GM21515 (cell line): ENCODE data around the gene MAGI2.

ENCODE experiments used
- ATAC-seq: cut with Tn5 transposase; IDR thresholded peaks from one replicate; pipeline ENCODE4 v1.9.1; 2021; ENCODE audit not compliant: unreplicated experiment

Gene MAGI2

DNA sequence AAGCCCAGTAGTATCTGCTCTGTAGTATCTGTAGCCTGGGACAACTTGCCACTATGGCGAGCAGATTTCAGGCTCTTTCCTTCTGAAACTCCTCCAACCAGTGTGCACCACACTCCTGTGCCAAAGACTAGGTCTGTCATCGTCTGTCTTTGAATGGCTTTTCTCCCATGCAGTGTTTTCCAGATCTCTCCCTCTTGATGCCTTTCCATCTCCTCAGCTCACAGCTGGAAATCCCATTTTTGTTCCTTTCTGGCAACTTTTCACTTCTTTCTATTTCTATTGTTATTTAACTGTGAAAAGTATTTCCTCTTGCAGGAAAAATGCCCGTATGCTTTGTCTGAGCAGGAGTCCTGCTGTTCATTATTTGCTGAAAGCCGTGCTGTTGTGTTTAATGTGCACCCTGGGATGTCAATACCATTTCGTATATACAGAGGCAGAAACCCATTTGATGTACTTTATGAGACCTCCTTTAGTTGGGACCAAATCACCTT, 1281.2 kb downstream of the MAGI2 start:
- no peak for ATAC-seq

DNA sequence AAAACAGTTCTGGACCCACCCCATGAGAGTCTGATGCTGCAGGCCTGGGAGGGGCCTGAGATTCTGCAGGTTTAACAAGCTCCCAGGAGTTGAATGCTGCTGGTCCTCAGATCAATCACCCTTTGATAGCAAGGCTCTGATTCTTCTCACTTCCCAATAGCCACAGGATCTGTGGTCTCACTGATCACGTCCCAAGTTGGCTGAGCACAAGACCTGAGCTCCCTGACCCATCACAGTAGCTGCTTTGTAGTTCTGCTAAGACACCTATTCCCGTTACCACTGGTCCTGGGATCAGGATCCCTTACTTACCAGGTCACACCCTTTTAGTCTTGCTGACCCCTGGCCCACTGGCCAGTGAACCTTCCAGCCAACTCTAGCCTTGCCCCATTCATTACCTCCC, 1282.1 kb downstream of the MAGI2 start:
- ATAC-seq = no peak

DNA sequence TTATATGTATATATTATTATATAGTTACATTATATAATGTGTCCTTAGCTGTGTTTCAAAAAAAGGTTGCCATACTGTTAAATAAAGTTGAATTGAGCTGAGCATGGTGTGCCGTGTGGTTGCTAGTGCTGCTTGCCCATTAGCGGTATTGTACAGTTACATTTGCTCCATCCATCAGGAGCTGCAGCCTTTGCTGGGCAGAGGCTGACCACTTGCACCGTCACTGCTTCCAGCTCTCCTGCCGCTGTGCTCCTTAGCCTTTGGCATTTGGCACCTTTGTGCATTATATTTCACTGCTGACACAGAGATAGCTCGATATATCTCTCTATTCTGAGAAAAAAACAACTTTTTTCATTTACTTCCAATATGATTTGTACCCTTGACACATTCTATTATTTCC, 1282.7 kb downstream of the MAGI2 start:
- ATAC-seq = no peak

DNA sequence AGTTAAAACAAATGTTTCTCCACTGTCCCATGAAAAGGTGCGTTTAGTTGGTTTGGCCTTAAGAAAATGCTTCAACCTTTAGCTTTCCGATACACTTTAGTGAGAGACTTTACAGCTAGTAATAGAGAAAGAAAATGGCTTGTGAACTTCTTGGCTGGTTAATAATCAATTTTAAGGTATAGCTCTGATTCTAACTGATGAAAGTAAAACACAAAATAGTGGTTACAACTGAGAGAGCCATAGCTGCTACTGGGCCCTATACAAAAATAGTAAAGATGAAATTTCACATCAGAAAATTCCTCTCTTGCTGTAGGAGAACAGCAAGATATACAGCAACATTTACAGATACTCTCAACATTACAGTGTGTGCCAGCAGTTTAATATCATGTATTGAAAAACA, 1283.5 kb downstream of the MAGI2 start:
- ATAC-seq = no peak

DNA sequence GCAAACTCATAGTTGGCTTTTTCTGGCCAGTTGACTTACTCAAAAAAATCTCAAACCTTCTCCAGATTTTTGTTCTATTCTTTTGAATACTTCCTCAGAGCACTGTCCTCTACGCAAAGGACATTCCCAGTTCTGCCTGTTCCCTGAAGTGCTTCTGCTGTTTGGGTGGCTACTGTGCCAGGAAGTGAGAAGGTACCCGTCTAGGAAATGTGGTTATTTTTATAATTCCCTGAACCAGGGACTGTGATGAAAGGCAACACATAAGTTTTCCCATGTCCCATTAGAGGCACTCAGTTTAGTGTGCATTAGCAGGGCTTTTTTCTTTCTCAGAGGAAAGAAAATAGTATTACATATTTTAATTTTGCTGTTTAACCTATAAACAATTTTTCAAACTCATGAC, 1284.6 kb downstream of the MAGI2 start:
- ATAC-seq = no peak

DNA sequence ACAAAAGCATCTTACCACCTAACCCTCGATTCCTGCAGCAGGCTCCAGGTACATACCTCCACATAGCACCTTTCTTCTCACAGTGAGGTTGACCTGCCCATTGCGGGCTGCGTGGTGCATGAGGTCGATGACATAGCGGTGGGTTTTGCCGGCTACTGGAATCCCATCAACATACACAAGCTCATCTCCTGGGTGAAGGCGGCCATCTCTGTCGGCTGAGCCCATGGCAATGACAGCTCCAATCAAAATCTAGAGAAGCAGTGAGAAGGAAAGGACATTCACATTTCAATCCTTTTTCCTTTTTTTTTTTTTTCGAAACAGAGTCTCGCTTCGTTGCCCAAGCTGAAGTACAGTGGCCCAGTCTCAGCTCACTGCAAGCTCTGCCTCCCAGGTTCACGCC, 1285.6 kb downstream of the MAGI2 start:
- no peak for ATAC-seq

DNA sequence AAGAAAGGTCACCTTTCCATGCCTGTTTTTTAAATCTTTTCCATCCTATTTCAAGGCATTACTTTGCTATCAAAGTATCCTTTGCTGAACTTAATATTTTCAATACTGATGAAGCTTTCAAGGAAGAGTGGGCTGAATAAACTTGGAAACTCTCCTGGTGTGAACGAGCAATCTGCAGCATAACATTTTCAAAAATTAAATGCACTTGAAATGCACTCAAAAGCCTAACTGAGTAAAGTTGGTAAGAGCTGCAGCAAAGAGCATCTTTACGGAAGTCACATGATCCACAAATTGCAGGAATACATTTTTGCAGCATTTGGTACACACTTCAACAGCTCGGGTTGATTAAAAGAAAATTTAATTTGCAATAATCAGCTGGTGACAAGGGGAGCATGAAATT, 1287.6 kb downstream of the MAGI2 start:
- ATAC-seq = no peak

DNA sequence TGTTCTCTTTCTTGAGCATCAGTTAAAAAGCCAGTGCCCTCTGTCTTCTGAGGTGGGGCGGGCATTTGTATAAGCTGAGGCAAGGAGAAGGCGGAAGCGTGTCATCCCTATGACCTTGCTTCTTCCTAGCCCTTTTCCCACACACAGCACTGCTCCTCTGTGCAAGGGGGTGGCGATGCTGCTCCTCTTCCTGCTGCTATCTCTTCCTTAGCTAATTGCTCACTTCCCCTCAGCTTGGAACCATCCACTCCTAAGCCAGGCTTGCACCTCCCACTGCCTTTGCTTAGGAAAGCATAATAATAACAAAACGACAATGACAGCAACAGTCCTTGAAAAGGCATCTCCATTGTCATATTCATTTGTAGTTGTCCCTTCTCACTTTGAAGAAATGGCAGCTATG, 1288.0 kb downstream of the MAGI2 start:
- ATAC-seq = no peak

DNA sequence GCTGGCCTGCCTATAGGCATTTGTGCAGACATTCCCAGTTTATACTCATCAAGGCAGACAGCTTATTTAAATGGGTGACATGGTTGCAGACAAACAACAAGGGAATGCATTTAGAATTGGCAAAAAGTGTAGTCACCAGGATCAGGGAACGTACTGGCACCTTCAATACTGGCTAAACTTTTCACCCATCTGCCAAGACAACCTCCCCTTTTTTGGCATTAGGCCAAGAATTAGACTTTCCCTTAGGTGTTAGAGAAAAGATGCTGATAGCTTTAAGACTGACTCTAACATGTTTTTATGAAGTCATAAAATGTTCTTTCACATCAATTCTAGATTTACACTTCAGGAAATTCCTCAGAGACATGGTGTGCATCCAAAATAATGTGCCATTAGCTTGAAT, 1289.0 kb downstream of the MAGI2 start:
- ATAC-seq = no peak

DNA sequence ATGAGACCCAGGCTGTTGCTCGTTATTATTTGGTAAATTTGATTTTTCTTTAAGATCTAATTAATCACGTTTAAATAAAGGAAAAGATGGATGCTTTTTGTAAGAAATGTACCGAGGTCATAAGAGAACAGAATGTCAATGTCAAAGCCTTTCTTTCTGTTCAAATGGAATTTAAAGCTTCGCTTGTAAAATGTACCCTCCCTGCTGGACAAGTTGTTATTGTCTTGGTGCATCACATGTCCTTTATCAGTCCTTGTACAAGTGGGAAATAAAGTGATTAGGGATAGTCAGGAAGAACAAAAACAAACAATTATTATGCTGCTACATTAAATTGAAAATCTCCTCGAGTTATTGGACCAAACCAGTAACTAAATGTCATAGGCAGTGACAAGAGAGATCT, 1291.7 kb downstream of the MAGI2 start:
- no peak for ATAC-seq

DNA sequence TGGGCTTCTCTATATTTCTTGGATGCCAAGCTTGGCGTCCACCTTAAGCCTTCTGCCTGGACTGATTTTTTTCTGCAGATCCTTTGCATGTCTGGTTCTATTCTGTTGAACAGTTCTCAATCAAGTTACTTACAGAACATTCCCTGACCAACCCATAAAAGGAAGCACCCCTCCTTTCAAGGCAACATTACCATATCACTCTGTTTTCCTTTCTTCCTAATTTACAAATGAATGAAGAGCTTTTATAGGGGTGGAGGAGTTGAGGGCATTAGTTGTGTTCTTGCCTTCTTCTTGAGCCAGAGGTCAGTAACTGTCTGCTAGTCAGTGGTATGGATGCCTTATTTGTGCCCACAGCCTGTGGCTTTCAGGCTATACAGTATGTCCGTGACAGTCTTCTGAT, 1293.9 kb downstream of the MAGI2 start:
- ATAC-seq = no peak

DNA sequence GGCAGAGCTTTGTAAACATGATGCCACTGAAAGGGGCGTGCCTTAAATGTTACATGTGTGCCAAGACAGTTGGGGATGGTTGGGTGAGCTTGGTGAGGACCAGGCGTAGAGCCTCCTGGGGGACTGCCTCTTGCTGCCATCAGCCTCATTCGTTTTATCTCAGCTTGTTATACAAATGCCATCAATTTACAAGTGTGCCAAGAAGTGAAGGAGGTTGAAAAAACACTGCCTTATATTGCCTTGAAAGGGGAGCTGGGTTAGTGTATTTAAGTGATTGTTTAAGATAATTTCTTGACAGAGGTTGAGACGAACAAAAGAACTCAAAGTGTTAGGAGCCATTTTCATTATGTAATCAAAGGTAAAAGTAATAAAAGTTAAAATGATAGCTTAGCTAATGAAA, 1300.2 kb downstream of the MAGI2 start:
- no peak for ATAC-seq

DNA sequence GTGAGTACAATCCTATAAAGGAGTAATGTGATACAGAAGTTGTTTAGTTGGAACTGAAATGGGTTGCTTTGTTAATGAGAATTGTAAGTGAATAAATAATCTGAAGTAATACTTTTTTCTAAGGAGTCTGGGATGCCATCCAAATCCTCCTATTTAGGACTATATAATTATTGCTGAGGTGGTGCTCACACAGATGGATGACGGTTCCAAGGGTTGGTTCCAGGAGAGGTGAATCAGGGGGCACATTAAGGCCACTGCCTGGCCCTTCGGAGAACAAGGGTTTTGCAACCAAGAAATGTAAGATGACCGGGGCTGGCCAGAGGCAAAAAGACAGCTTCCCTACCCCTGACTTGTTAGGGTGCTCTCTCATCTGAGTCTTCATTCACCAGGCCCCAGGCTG, 1302.2 kb downstream of the MAGI2 start:
- ATAC-seq = no peak

DNA sequence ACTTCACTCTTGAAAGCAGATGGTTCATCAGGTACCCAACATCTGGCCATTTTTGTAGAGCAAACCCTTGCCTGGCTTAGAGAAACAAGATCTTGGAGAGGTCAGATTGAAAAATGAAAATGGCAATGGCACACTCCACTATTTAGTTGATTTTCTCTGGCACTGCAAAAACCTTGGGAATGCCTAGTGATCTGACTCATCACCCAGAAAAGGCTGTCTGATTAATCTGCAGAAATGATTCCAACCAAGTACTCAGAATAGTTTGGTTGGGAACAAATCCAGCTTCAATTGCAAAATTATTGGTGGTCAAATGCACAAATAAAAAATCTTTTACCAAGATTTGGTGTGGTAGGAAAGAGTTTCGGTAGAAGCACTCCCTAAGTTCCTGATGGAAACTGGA, 1303.7 kb downstream of the MAGI2 start:
- no peak for ATAC-seq

DNA sequence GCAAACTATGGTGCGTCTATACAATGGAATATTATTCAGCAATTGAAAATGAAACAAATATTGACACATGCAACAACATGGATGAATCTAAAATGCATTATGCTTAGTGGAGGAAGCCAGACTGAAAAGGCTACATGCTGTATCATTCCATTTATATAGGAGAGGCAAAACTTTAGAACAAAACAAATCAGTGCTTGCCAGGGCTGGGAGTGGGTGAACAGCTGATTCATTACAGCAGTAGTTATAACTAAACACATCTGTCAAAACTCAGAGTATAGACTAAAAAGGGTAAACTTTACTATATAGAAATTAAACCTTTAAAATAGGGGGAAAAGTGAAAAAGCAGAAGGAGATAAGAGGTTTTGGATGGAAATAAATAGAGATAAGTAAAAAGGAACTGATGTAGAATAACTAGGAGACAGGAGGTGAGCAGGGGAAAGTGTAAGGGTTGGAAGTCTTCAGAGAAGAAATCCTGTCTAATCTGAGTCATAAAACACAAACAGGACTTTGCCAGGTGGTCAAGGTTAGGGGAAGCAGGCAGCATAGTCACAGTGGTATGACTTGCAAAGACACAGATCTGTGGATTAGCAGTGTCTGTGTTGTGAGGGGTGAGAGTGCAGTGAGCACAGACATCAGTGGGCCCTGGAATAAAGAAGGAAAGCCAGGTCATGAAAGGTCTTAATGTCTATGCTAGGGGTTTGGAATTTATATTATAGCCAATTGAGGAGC, 1305.1 kb downstream of the MAGI2 start:
- no peak for ATAC-seq

DNA sequence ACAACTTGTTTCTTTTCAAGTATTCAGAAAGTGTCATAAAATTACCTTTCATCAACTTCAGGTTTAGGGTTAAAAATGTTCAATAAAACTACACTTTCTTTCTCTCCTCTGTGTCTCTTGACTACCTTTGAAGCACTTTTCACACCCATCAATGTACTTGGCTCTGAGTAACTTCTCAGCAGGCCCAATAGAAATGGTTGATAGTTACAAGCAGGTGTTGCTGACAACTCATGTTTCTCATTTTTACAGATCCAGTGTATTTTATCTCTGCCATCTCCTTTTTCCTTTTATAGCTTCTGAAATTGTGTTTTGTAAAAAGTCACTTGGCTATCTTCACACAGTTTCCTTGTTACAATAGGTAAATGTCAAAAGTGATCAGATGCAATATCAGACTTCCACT, 1306.9 kb downstream of the MAGI2 start:
- no peak for ATAC-seq

DNA sequence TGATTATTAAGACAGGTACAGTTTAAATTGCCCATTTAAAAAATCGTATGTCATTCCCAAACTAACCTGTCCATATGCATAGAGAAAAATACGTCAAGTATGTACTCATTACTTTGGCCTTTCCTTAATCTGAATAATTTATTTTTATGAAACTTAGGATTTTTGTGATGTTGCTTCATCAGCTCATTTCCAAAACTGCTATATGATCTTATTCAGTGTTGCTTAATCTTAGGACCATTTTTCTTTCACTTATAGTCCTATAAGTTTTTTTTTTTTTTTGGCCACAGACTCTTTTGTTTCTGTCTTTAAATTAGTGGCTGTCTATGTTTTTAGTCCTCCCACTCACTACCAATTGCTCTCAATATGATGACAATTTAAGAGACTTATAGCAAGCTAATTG, 1309.8 kb downstream of the MAGI2 start:
- ATAC-seq = no peak

DNA sequence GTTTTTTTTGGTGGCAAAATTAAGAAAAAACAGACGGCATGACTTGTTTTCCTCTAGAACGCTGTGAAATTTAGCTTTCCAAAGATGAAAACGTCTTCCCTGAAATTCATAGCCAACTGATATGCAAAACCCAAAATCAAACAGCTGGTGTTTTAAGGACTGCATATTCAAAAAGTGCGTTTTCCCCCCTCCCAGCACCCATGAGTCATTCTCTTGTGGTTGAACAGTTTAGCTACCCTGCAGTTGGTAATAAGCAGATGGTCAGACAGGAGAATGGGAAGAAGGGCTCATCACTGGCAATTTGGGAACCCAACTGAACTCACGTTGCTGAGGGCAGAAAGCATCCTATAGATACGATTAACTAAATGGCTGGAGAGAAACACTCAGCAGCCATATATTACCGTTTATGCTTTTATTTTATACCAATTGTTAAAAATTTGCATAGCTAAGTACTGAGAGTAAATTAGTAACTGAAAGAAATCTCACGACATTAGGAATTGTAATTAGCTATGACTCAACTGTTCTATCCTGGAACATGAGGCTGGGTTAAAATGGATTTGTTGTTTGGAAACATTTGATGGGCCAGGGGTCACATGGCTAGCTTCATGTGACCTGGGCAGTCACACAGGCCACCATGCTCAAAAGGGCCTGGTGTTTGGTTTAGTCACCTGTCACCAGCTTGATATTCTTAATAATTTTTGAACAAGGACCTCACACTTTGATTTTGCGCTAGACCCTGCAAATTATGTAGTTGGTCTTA, 1311.8 kb downstream of the MAGI2 start:
- no peak for ATAC-seq

DNA sequence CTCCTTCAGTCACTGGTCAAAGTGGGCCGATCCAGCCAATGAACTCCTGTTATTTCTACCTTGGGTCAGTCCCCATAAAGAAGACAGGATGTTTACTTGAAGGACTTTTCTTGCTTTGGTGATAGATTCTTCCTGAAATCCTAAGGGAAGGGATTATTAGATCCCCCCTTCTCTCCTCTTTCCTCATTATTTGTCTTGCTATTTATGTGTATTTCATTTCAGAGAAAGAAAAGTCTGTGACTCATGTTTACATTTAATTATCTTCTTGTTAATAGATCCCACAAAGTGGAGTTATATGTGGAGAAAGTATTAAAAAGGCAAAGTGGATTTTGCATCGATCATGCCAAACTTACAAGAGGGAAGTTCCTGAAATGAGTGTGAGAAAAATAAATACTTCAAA, 1313.4 kb downstream of the MAGI2 start:
- no peak for ATAC-seq

DNA sequence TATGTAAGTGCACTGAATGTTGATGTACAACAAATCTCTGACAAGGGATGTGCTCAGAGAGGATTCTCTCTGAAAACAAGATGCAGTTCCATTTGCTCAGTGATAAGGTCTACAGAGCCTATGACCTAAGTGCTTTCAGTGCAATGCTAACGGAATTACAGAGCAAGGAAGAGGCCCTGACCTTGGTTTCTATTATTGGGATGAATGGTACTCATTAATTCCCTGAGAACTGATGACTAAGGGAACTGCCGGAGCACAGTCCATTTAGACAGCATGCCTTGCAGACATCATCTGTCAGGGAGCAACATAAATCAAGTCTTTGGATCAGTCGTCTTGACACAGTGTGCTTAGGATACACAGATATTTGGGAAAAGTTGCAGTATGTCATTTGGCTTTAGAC, 1314.1 kb downstream of the MAGI2 start:
- no peak for ATAC-seq

DNA sequence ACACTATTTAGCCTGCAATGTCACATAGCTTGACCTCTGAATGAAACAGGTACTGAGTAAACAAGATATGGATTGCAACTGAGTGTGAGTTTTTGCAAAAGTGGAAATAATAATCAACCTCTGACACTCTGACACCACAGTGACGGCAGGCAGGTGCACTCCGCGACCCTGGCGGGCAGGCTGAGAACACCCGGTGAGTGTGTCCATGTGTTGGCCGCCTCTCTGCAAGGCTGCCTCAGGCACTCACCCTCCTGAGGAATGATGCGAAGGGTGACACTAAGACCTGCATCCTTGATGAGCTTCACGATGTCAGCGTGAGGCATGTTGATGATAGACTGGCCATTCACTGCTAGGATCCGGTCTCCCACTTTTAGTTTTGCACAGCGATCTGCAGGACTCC, 1318.7 kb downstream of the MAGI2 start:
- ATAC-seq = no peak

DNA sequence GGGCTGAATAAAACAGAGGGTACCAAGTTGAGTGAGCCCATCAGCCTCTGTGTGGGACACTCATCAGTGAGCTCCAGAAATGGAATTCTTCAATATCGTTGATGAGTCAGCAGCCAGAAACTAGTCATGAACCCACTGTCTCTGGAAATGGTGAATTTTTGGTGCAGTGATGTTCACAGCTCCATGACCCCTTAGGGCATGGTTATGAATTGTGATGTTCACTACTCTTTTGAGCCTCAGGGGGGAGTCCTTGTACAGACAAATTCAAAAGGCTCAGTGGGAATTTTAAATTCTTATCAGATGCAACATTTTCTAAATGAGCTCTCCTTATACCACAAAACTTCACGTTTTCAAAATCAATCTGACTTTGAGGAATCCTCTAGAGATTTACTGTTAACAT, 1319.2 kb downstream of the MAGI2 start:
- ATAC-seq = no peak
